GM19468 (cell line): ENCODE measurements around the gene GART.
"Not testable (repeated sequence)": the region's sequence is repeated elsewhere in the genome, so short reads cannot be mapped to it uniquely, and the experiment has no call there.

Experiments used
- ATAC-seq: cut with Tn5 transposase; IDR thresholded peaks from one replicate; pipeline ENCODE4 v1.9.1; 2021; ENCODE audit warnings: mild to moderate bottlenecking, moderate library complexity, moderate number of reproducible peaks; ENCODE audit not compliant: unreplicated experiment; ENCODE audit errors: extremely low read depth

Gene GART

GRCh38 chr21:33478935-33479678, 62.8 kb downstream of the GART start:
- no peak for ATAC-seq

GRCh38 chr21:33478182-33478581, 63.7 kb downstream of the GART start:
- ATAC-seq: no peak

GRCh38 chr21:33477066-33477465, 64.9 kb downstream of the GART start:
- no peak for ATAC-seq

GRCh38 chr21:33473344-33473743, 68.6 kb downstream of the GART start:
- ATAC-seq: no peak

GRCh38 chr21:33470701-33471100, 71.2 kb downstream of the GART start:
- no peak for ATAC-seq

GRCh38 chr21:33469183-33469582, 72.7 kb downstream of the GART start:
- ATAC-seq: not testable (repeated sequence)

GRCh38 chr21:33461538-33462250, 80.2 kb downstream of the GART start:
- no peak for ATAC-seq

- no peak for ATAC-seq
Measured at GRCh38 chr21:33458861-33459260, 83.1 kb downstream of the GART start.

GRCh38 chr21:33455686-33456446, 86.1 kb downstream of the GART start:
- ATAC-seq: no peak
